ENCODE results near the gene FAM20C. TPM values are rescaled to one million over a fixed set of nuclear protein-coding genes. Genes with fewer than 3 reads are reported as not detected.
A peak's percentile ranks its signal among the peaks of the same experiment; 100 is the strongest.

The FAM20C gene
- total RNA-seq, 1 donor from 2014 or later: 90.8 TPM

GRCh38 chr7:189719-190118 lies 2.7 kb upstream of the FAM20C start:
- H3K27ac ChIP-seq: no peak overlapping the region
- no peaks in the 10 kb centered on the region for H3K27me3 ChIP-seq
- no peaks in the 10 kb centered on the region for H3K36me3 ChIP-seq
- intact Hi-C loops (cut with DNase I): no loop called here
- H3K9me3 ChIP-seq: no peaks in the 10 kb centered on the region
- H3K4me3 ChIP-seq: no peak overlapping the region
- no peak for TF ChIP-seq CTCF (IDR thresholded peaks at IDR 0.05)
- H3K4me1 ChIP-seq: peaks cover 8 to 13% of the 10 kb centered on the region in 2 donors
- DNase-seq (ENCODE audit: low spot score in 2 of 2): no peak

GRCh38 chr7:190196-190595 lies 2.2 kb upstream of the FAM20C start:
- H3K27ac ChIP-seq: no peak overlapping the region
- intact Hi-C loops (cut with DNase I): no loop called here
- DNase-seq (ENCODE audit: low spot score in 2 of 2): no peak
- no peak overlapping the region for H3K4me3 ChIP-seq
- peaks cover 0 to 2% of the 10 kb centered on the region in 2 donors for H3K36me3 ChIP-seq
- H3K9me3 ChIP-seq: no peaks in the 10 kb centered on the region
- no peak for TF ChIP-seq CTCF (IDR thresholded peaks at IDR 0.05)
- H3K4me1 ChIP-seq: peaks cover 11 to 18% of the 10 kb centered on the region in 2 donors
- H3K27me3 ChIP-seq: no peaks in the 10 kb centered on the region

GRCh38 chr7:191105-191980 lies 1.0 kb upstream of the FAM20C start:
- intact Hi-C loops (cut with DNase I): loop anchor here (1.0 kb wide), 1 partner anchor 42 kb away; no protein-coding TSS in a partner anchor
- DNase-seq (ENCODE audit: low spot score in 2 of 2): peak in 1 of 2 donors; percentile 75
- Histone ChIP-seq H3K4me1 (peaks cover 17 to 26% of the 10 kb centered on the region in 2 donors), H3K4me3 (peak overlapping the region; percentile 82 to 83), H3K36me3 (peaks cover 10 to 13% of the 10 kb centered on the region in 2 donors), H3K27ac (peak overlapping the region; percentile 89 to 92), H3K27me3 (no peaks in the 10 kb centered on the region), H3K9me3 (no peaks in the 10 kb centered on the region)
- no peak for TF ChIP-seq CTCF (IDR thresholded peaks at IDR 0.05)

GRCh38 chr7:192701-193480 lies 520 bp downstream of the FAM20C start:
- Histone ChIP-seq H3K4me3 (peak overlapping the region; percentile 82 to 83), H3K27me3 (no peaks in the 10 kb centered on the region), H3K27ac (peak overlapping the region; percentile 89 to 92), H3K9me3 (no peaks in the 10 kb centered on the region), H3K4me1 (peaks cover 17 to 26% of the 10 kb centered on the region in 2 donors), H3K36me3 (peaks cover 25 to 29% of the 10 kb centered on the region in 2 donors)
- no peak for DNase-seq (ENCODE audit: low spot score in 2 of 2)
- no peak for TF ChIP-seq CTCF (IDR thresholded peaks at IDR 0.05)
- intact Hi-C loops (cut with DNase I): loop anchor here (1.0 kb wide), 1 partner anchor 36 kb away; no protein-coding TSS in a partner anchor

- H3K36me3 ChIP-seq: peaks cover 33 to 36% of the 10 kb centered on the region in 2 donors
- TF ChIP-seq CTCF (IDR thresholded peaks at IDR 0.05): no peak
- no peaks in the 10 kb centered on the region for H3K9me3 ChIP-seq
- H3K4me3 ChIP-seq: peak overlapping the region; percentile 82 to 83
- H3K27ac ChIP-seq: no peak overlapping the region
- no peak for DNase-seq (ENCODE audit: low spot score in 2 of 2)
- intact Hi-C loops (cut with DNase I): no loop called here
- no peaks in the 10 kb centered on the region for H3K27me3 ChIP-seq
- H3K4me1 ChIP-seq: peaks cover 17 to 26% of the 10 kb centered on the region in 2 donors
Observed at GRCh38 chr7:193481-194251, 1.3 kb downstream of the FAM20C start.
